Mesothelial cell of epicardium (in vitro differentiated cells): ENCODE results near the gene FAIM. TPM values are rescaled to one million over a fixed set of nuclear protein-coding genes. Genes with fewer than 3 reads are reported as not detected.
"Not testable (repeated sequence)": the region's sequence is repeated elsewhere in the genome, so short reads cannot be mapped to it uniquely, and the experiment has no call there.

Experiments
- DNase-seq, 2 experiments: peaks; one replicate each; pipeline ENCODE4 v3.0.0; 2021; ENCODE audit warnings: low spot score in 2 of 2; ENCODE audit not compliant: unreplicated experiment in 2 of 2
- H3K27ac Mint-ChIP-seq: 2 replicates; pipeline ENCODE4 v1.8.0; 2021; ENCODE audit warnings: mixed read lengths
- H3K27me3 Mint-ChIP-seq: 2 replicates; pipeline ENCODE4 v1.8.0; 2021; ENCODE audit warnings: low read depth, mixed read lengths
- H3K36me3 Mint-ChIP-seq: 2 replicates; pipeline ENCODE4 v1.8.0; 2021; ENCODE audit warnings: mixed read lengths
- H3K4me1 Mint-ChIP-seq: 2 replicates; pipeline ENCODE4 v1.8.0; 2021; ENCODE audit warnings: mixed read lengths
- H3K4me3 Mint-ChIP-seq: 2 replicates; pipeline ENCODE4 v1.8.0; 2021; ENCODE audit warnings: mild to moderate bottlenecking, moderate library complexity, mixed read lengths
- H3K9me3 Mint-ChIP-seq: 2 replicates; pipeline ENCODE4 v1.8.0; 2021; ENCODE audit warnings: mixed read lengths
- total RNA-seq: library from RNA; stranded (reverse); gene quantifications from 3 replicates; pipeline ENCODE4 v1.2.1, GENCODE V29; 2021
- TF ChIP-seq, protein P1 (sequence below): fragments of 200-600 bp; sonication (generic); IDR thresholded peaks from one replicate; pipeline ENCODE4 v1.5.0; 2021; ENCODE audit warnings: antibody characterized with exemption; ENCODE audit not compliant: unreplicated experiment

FAIM gene
- total RNA-seq, 1 donor from 2014 or later = 13.7 TPM

DNA sequence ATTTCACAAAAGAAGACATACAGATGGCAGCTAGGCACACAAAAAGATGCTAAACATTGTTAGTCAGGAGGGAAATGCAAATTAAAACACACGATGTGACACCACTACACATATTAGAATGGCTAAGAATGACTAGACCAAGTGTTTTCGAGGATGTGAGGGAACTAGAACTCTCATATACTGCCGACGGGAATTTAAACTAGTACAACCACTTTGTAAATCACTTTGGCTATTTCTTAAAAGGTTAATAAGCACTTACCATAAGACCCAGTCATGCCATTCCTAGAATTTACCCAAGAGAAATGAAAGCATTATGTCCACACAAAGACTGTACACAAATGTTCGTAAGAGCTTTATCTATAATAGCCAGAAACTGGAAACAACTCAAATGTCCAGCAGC is 20.1 kb upstream of the FAIM start:
- Mint-ChIP-seq H3K36me3 (peaks cover 50% of the 10 kb centered on the region), H3K27me3 (no peaks in the 10 kb centered on the region), H3K27ac (peak overlapping the region; percentile 40), H3K4me3 (no peak overlapping the region), H3K9me3 (peaks cover 29% of the 10 kb centered on the region), H3K4me1 (peaks cover 15% of the 10 kb centered on the region)
- DNase-seq = no peak
- TF ChIP-seq, protein P1, sequence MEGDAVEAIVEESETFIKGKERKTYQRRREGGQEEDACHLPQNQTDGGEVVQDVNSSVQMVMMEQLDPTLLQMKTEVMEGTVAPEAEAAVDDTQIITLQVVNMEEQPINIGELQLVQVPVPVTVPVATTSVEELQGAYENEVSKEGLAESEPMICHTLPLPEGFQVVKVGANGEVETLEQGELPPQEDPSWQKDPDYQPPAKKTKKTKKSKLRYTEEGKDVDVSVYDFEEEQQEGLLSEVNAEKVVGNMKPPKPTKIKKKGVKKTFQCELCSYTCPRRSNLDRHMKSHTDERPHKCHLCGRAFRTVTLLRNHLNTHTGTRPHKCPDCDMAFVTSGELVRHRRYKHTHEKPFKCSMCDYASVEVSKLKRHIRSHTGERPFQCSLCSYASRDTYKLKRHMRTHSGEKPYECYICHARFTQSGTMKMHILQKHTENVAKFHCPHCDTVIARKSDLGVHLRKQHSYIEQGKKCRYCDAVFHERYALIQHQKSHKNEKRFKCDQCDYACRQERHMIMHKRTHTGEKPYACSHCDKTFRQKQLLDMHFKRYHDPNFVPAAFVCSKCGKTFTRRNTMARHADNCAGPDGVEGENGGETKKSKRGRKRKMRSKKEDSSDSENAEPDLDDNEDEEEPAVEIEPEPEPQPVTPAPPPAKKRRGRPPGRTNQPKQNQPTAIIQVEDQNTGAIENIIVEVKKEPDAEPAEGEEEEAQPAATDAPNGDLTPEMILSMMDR = no peak

DNA sequence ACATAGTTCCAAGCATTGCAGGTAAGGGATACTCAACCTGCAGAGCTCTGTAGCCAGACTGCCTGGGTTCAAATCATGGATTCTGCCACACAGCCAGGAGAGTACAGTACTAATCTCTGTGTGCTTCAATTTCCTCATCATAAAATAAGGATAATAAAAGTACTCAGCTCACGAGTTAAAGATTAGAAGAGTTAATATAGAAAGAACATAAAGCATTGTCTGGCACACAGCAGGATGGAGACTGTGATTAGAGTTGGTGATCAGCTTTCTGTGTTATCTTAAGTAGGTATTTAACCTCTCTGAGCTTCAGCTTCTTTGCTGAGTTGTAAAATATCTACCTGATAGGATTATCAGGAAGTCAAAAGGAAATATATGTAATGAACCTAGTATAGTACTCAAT is 17.2 kb upstream of the FAIM start:
- Mint-ChIP-seq H3K27ac (no peak overlapping the region), H3K36me3 (peaks cover 22% of the 10 kb centered on the region), H3K27me3 (no peaks in the 10 kb centered on the region), H3K4me1 (peaks cover 21% of the 10 kb centered on the region), H3K4me3 (no peak overlapping the region), H3K9me3 (peaks cover 5% of the 10 kb centered on the region)
- no peak for DNase-seq
- TF ChIP-seq, protein P1 = no peak

DNA sequence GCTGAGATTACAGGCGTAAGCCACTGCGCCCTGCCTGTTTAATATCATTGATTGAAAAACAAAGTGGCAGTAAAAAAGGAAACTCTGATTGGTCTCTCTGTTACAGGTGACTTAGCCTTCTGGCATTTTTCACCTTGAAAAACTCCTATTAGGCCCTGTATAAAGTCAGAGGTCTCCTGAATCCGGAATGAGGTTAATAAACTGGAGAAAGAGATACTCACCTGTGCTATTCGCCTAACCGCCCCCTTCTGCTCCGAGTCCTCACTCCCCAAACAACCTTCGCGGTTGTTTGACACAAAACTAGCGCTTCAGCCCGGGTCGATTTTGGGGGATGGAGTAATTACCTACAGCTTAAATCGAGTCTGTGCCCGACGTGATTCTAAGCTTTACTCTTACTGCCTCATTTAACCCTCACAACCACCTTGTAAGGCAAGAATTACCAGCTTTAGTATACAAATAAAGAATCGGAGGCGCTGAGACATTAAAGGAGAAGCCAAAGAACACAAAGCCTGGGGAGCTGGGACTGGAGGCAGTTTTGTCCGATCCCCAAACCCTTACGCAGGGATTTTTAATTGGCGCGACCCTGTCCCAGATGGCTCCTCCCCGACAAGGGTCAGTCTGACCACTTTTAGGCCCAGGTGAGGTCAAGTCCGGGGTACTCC is 15.0 kb upstream of the FAIM start:
- Mint-ChIP-seq H3K4me1 (peaks cover 21% of the 10 kb centered on the region), H3K27ac (peak overlapping the region; percentile 98), H3K4me3 (peak overlapping the region; percentile 79), H3K36me3 (peaks cover 3% of the 10 kb centered on the region), H3K27me3 (no peaks in the 10 kb centered on the region), H3K9me3 (peaks cover 4% of the 10 kb centered on the region)
- DNase-seq = no peak
- TF ChIP-seq, protein P1 = no peak

DNA sequence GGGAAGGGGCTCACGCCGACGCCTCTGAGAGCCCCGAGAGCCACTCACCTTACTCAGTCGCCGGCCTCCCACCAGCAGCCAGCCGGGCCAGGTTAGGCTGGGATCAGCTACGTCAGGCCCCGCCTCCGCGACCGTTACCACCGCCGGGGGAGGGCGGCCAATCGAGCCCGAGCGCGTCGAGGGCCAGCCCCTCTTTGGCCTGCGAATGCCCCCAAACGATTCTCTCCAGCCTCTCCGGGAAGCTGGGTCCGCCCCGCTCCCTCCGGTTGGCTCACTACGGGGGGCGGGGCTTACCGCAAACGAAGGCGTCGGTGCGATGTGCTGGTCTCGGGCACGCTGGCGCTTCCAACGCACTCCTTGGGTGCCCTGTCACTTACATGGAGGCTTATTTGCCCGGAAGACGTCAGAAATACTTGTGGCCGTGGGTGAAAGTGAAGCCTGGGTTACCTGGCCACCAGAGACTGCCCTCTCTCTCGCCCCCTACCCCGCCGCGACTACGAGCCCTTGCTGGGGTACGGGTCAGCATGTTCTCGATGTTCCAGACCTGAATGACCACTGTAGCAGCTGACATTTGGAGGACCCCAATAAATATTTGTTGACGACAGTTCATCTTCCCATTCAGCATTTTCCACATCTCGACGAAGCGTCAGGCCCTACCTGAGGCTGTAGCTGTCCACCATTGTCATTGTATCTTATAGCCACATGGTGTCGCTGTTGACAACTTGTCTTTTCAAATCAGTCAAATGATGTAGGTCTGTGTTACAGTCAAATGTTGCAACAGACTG is 14.2 kb upstream of the FAIM start, which contains the start of gene CEP70:
Gene CEP70, minus strand, starts transcription at position 111 of the 785 bp plus-strand sequence. CDS start 21,333 bp downstream, outside the sequence.
- Mint-ChIP-seq H3K27me3 (no peaks in the 10 kb centered on the region), H3K36me3 (no peaks in the 10 kb centered on the region), H3K27ac (peak within 1 kb of the TSS; percentile 98), H3K4me3 (peak within 1 kb of the TSS; percentile 79), H3K4me1 (peaks cover 21% of the 10 kb centered on the region), H3K9me3 (peaks cover 6% of the 10 kb centered on the region)
- TF ChIP-seq, protein P1 = peak; percentile 90
- peak; percentile 86 to 91 for DNase-seq

DNA sequence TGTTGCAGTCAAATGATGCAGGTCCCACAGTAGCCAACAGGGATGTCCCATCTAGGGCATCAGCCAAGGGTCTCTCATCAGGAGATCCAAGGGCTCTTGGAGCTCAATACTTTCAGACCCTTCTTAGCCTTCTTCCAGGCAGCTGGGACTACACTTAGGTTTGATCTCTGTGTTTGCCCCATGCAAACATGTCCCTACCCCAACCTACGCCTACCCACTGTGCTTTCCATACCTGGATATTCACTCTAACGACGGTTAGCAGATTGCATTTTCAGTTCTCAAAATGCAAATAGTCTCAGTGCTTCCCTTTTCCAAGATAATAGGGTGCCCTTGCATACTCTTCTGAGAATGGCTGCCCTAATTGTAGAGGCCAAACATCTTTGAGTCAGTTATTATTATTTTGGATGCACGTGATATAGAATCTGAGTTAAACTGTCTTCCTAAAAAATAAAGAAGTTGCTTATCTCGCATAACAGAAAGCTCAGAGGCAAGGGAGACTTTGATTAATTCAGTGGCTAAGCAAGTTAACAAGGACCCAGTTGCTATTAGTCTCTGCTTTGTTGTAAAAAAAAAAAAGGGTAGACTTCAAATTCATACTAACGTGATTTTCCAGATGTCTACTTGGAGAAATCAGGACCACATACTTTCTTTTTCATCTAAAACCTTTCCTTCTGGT is 13.5 kb upstream of the FAIM start:
- H3K27ac Mint-ChIP-seq = peak overlapping the region; percentile 98
- no peak for DNase-seq
- H3K36me3 Mint-ChIP-seq = no peaks in the 10 kb centered on the region
- TF ChIP-seq, protein P1 = no peak
- H3K4me1 Mint-ChIP-seq = peaks cover 21% of the 10 kb centered on the region
- H3K4me3 Mint-ChIP-seq = peak overlapping the region; percentile 79
- peaks cover 6% of the 10 kb centered on the region for H3K9me3 Mint-ChIP-seq
- no peaks in the 10 kb centered on the region for H3K27me3 Mint-ChIP-seq

DNA sequence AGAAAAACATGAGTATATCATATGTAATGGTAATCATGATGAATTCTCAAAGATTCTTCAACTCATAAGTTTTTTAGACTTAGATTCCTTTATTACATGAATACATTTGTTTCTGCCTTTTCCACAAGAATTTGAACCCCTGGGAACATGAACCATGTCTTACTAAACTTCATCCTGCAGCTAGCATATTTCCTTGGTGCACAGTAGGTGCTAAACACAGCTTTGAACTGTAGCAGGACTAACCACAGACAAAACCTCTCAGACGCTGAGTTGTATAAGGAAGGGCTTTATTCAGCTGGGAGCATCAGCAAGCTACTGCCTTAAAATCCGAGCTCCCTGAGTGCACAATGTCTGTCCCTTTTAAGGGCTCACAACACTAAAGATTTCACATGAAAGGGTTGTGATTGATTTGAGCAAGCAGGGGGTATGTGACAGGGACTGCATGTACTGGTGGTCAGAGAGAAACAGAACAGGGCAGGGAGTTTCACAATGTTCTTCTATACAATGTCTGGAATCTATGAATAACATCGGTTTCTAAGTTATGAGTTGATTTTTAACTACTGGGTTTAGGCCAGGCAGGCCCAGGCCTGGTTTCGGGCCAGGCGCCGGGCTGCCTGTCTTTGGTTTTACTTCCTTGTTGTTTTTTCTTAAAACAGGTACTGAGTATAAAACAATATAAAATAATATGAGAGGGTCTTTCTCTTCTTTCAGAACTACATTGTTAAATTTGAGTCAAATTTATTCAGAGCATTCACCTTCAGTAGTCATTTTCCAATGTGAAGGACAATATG is 11.2 kb upstream of the FAIM start:
- H3K9me3 Mint-ChIP-seq = peaks cover 13% of the 10 kb centered on the region
- peaks cover 13% of the 10 kb centered on the region for H3K4me1 Mint-ChIP-seq
- not testable (repeated sequence) for H3K27ac Mint-ChIP-seq, H3K27me3 Mint-ChIP-seq, H3K36me3 Mint-ChIP-seq, DNase-seq, H3K4me3 Mint-ChIP-seq
